KMS-11 (cell line): ENCODE measurements around the gene DYDC2.

Source experiments
- H2AFZ ChIP-seq: fragments of 200-600 bp; sonication (generic); 2 replicates; pipeline ENCODE4 v1.6.1; 2016; ENCODE audit warnings: antibody characterized with exemption, mixed run types, low read depth
- H3K27ac ChIP-seq: fragments of 200-600 bp; sonication (generic); 2 replicates; pipeline ENCODE4 v1.6.1; 2016; ENCODE audit warnings: mild to moderate bottlenecking, mixed run types
- H3K27me3 ChIP-seq: fragments of 200-600 bp; sonication (generic); 2 replicates; pipeline ENCODE4 v1.6.1; 2017; ENCODE audit warnings: mild to moderate bottlenecking, low read depth, mixed run types, moderate library complexity; ENCODE audit not compliant: insufficient read depth
- H3K36me3 ChIP-seq: fragments of 200-600 bp; sonication (generic); 2 replicates; pipeline ENCODE4 v1.6.1; 2017; ENCODE audit warnings: mild to moderate bottlenecking, mixed run types; ENCODE audit not compliant: insufficient read depth
- H3K4me1 ChIP-seq: fragments of 200-600 bp; sonication (generic); 2 replicates; pipeline ENCODE4 v1.6.1; 2016; ENCODE audit warnings: mild to moderate bottlenecking, low read depth, mixed run types; ENCODE audit not compliant: poor library complexity, severe bottlenecking
- H3K4me2 ChIP-seq: fragments of 200-600 bp; sonication (generic); 2 replicates; pipeline ENCODE4 v1.7.0; 2016; ENCODE audit warnings: mild to moderate bottlenecking, mixed run types
- H3K4me3 ChIP-seq: fragments of 200-600 bp; sonication (generic); IDR thresholded peaks from 2 replicates; pipeline ENCODE4 v1.6.1; 2017; ENCODE audit warnings: low read depth, low read length, mixed read lengths; ENCODE audit not compliant: insufficient read depth
- H3K79me2 ChIP-seq: fragments of 200-600 bp; sonication (generic); 2 replicates; pipeline ENCODE4 v1.6.1; 2016; ENCODE audit warnings: low read depth, mixed run types; ENCODE audit not compliant: insufficient read depth
- H3K9ac ChIP-seq: fragments of 200-600 bp; sonication (generic); 2 replicates; pipeline ENCODE4 v1.6.1; 2016; ENCODE audit warnings: mild to moderate bottlenecking, mixed run types
- H4K20me1 ChIP-seq: fragments of 200-600 bp; sonication (generic); 2 replicates; pipeline ENCODE4 v1.6.1; 2016; ENCODE audit warnings: mild to moderate bottlenecking, mixed run types; ENCODE audit not compliant: insufficient read depth
- CTCF ChIP-seq: fragments of 200-600 bp; sonication (generic); conservative IDR thresholded peaks from 2 replicates; pipeline ENCODE4 v1.6.1; 2017; ENCODE audit warnings: low read depth, mild to moderate bottlenecking, antibody characterized with exemption, low read length, moderate library complexity, mixed read lengths

Gene DYDC2

GRCh38 chr10:80371467-80371866, 14.9 kb downstream of the DYDC2 start:
- Histone ChIP-seq H4K20me1 (no peaks in the 10 kb centered on the region), H3K27me3 (no peaks in the 10 kb centered on the region), H3K79me2 (no peaks in the 10 kb centered on the region), H3K4me1 (no peaks in the 10 kb centered on the region), H3K4me3 (no peak overlapping the region), H3K4me2 (no peak overlapping the region), H3K27ac (no peak overlapping the region), H3K9ac (no peak overlapping the region), H2AFZ (no peak overlapping the region), H3K36me3 (no peaks in the 10 kb centered on the region)
- no peak for TF ChIP-seq CTCF

GRCh38 chr10:80372675-80373074, 16.1 kb downstream of the DYDC2 start:
- H3K79me2 ChIP-seq = no peaks in the 10 kb centered on the region
- no peaks in the 10 kb centered on the region for H3K27me3 ChIP-seq
- no peak for TF ChIP-seq CTCF
- no peak overlapping the region for H2AFZ ChIP-seq
- H3K4me3 ChIP-seq = no peak overlapping the region
- H3K27ac ChIP-seq = no peak overlapping the region
- H3K9ac ChIP-seq = no peak overlapping the region
- H3K36me3 ChIP-seq = no peaks in the 10 kb centered on the region
- H3K4me2 ChIP-seq = no peak overlapping the region
- H3K4me1 ChIP-seq = no peaks in the 10 kb centered on the region
- no peaks in the 10 kb centered on the region for H4K20me1 ChIP-seq

- H3K27me3 ChIP-seq = no peaks in the 10 kb centered on the region
- H3K4me2 ChIP-seq = no peak overlapping the region
Observed at GRCh38 chr10:80373502-80373901, 16.9 kb downstream of the DYDC2 start.

GRCh38 chr10:80379701-80380100, 23.1 kb downstream of the DYDC2 start:
- no peaks in the 10 kb centered on the region for H3K4me1 ChIP-seq
- no peak overlapping the region for H2AFZ ChIP-seq
- H3K79me2 ChIP-seq = no peaks in the 10 kb centered on the region
- no peak overlapping the region for H3K27ac ChIP-seq
- no peaks in the 10 kb centered on the region for H3K27me3 ChIP-seq
- no peak overlapping the region for H3K4me3 ChIP-seq
- no peak for TF ChIP-seq CTCF
- H3K9ac ChIP-seq = no peak overlapping the region
- no peaks in the 10 kb centered on the region for H3K36me3 ChIP-seq
- H4K20me1 ChIP-seq = no peaks in the 10 kb centered on the region
- H3K4me2 ChIP-seq = no peak overlapping the region

More at GRCh38 chr10:80373502-80373901, 16.9 kb downstream of the DYDC2 start:
- no peaks in the 10 kb centered on the region for H3K36me3 ChIP-seq
- H3K4me1 ChIP-seq = no peaks in the 10 kb centered on the region
- no peaks in the 10 kb centered on the region for H3K79me2 ChIP-seq
- no peak overlapping the region for H3K9ac ChIP-seq
- TF ChIP-seq CTCF = no peak
- H4K20me1 ChIP-seq = no peaks in the 10 kb centered on the region
- no peak overlapping the region for H2AFZ ChIP-seq
- no peak overlapping the region for H3K27ac ChIP-seq
- H3K4me3 ChIP-seq = no peak overlapping the region
